ENCODE data around the gene CCDC169.

The CCDC169 gene

GRCh38 chr13:36217456-36217855 lies 80.2 kb downstream of the CCDC169 start:
- no peak overlapping the region for H3K9ac ChIP-seq (ENCODE audit: low read depth, low read length)
- no peaks in the 10 kb centered on the region for H3K9me3 ChIP-seq (ENCODE audit: control insufficient read depth, insufficient read depth, low read length)
- no peaks in the 10 kb centered on the region for H3K27me3 ChIP-seq (ENCODE audit: control insufficient read depth, insufficient read depth, low read length)
- H3K4me3 ChIP-seq (ENCODE audit: low read depth, low read length) = no peak overlapping the region
- H3K36me3 ChIP-seq (ENCODE audit: control insufficient read depth, insufficient read depth, low read length) = no peaks in the 10 kb centered on the region
- no peaks in the 10 kb centered on the region for H3K4me1 ChIP-seq (ENCODE audit: control insufficient read depth, insufficient read depth, low read length)

GRCh38 chr13:36214163-36214921 lies 83.3 kb downstream of the CCDC169 start, which contains the start of gene SOHLH2:
TSS of gene SOHLH2 (minus strand) at chr13:36214556. CDS start at chr13:36214526, 30 bp downstream.
- no peak within 1 kb of the TSS for H3K4me3 ChIP-seq (ENCODE audit: low read depth, low read length)
- H3K9me3 ChIP-seq (ENCODE audit: control insufficient read depth, insufficient read depth, low read length) = no peaks in the 10 kb centered on the region
- H3K36me3 ChIP-seq (ENCODE audit: control insufficient read depth, insufficient read depth, low read length) = no peaks in the 10 kb centered on the region
- no peak within 1 kb of the TSS for H3K9ac ChIP-seq (ENCODE audit: low read depth, low read length)
- no peaks in the 10 kb centered on the region for H3K27me3 ChIP-seq (ENCODE audit: control insufficient read depth, insufficient read depth, low read length)
- H3K4me1 ChIP-seq (ENCODE audit: control insufficient read depth, insufficient read depth, low read length) = peaks cover 4% of the 10 kb centered on the region

- H3K4me1 ChIP-seq (ENCODE audit: control insufficient read depth, insufficient read depth, low read length) = peaks cover 4% of the 10 kb centered on the region
- H3K9me3 ChIP-seq (ENCODE audit: control insufficient read depth, insufficient read depth, low read length) = no peaks in the 10 kb centered on the region
- H3K9ac ChIP-seq (ENCODE audit: low read depth, low read length) = no peak overlapping the region
- H3K36me3 ChIP-seq (ENCODE audit: control insufficient read depth, insufficient read depth, low read length) = no peaks in the 10 kb centered on the region
- no peak overlapping the region for H3K4me3 ChIP-seq (ENCODE audit: low read depth, low read length)
- H3K27me3 ChIP-seq (ENCODE audit: control insufficient read depth, insufficient read depth, low read length) = no peaks in the 10 kb centered on the region
These were observed 84.8 kb downstream of the CCDC169 start for GRCh38 chr13:36212789-36213188.

- Histone ChIP-seq H3K4me3 (ENCODE audit: low read depth, low read length) (no peak overlapping the region), H3K9ac (ENCODE audit: low read depth, low read length) (no peak overlapping the region), H3K4me1 (ENCODE audit: control insufficient read depth, insufficient read depth, low read length) (peaks cover 4% of the 10 kb centered on the region), H3K27me3 (ENCODE audit: control insufficient read depth, insufficient read depth, low read length) (no peaks in the 10 kb centered on the region), H3K36me3 (ENCODE audit: control insufficient read depth, insufficient read depth, low read length) (no peaks in the 10 kb centered on the region), H3K9me3 (ENCODE audit: control insufficient read depth, insufficient read depth, low read length) (no peaks in the 10 kb centered on the region)
These were observed 86.0 kb downstream of the CCDC169 start for GRCh38 chr13:36211567-36211966.

GRCh38 chr13:36210738-36211137 lies 86.9 kb downstream of the CCDC169 start:
- no peaks in the 10 kb centered on the region for H3K9me3 ChIP-seq (ENCODE audit: control insufficient read depth, insufficient read depth, low read length)
- no peaks in the 10 kb centered on the region for H3K36me3 ChIP-seq (ENCODE audit: control insufficient read depth, insufficient read depth, low read length)
- no peak overlapping the region for H3K9ac ChIP-seq (ENCODE audit: low read depth, low read length)
- no peaks in the 10 kb centered on the region for H3K27me3 ChIP-seq (ENCODE audit: control insufficient read depth, insufficient read depth, low read length)
- peaks cover 4% of the 10 kb centered on the region for H3K4me1 ChIP-seq (ENCODE audit: control insufficient read depth, insufficient read depth, low read length)
- H3K4me3 ChIP-seq (ENCODE audit: low read depth, low read length) = no peak overlapping the region

- Histone ChIP-seq H3K4me1 (ENCODE audit: control insufficient read depth, insufficient read depth, low read length) (peaks cover 4% of the 10 kb centered on the region), H3K9me3 (ENCODE audit: control insufficient read depth, insufficient read depth, low read length) (no peaks in the 10 kb centered on the region), H3K27me3 (ENCODE audit: control insufficient read depth, insufficient read depth, low read length) (no peaks in the 10 kb centered on the region), H3K4me3 (ENCODE audit: low read depth, low read length) (no peak overlapping the region), H3K9ac (ENCODE audit: low read depth, low read length) (no peak overlapping the region), H3K36me3 (ENCODE audit: control insufficient read depth, insufficient read depth, low read length) (no peaks in the 10 kb centered on the region)
These were observed 89.9 kb downstream of the CCDC169 start for GRCh38 chr13:36207672-36208071.

- H3K4me1 ChIP-seq (ENCODE audit: control insufficient read depth, insufficient read depth, low read length) = peaks cover 7% of the 10 kb centered on the region
- H3K4me3 ChIP-seq (ENCODE audit: low read depth, low read length) = no peak overlapping the region
- no peaks in the 10 kb centered on the region for H3K27me3 ChIP-seq (ENCODE audit: control insufficient read depth, insufficient read depth, low read length)
- no peaks in the 10 kb centered on the region for H3K36me3 ChIP-seq (ENCODE audit: control insufficient read depth, insufficient read depth, low read length)
- H3K9ac ChIP-seq (ENCODE audit: low read depth, low read length) = no peak overlapping the region
- H3K9me3 ChIP-seq (ENCODE audit: control insufficient read depth, insufficient read depth, low read length) = no peaks in the 10 kb centered on the region
These were observed 104.3 kb downstream of the CCDC169 start for GRCh38 chr13:36193151-36193855.

- peaks cover 5% of the 10 kb centered on the region for H3K4me1 ChIP-seq (ENCODE audit: control insufficient read depth, insufficient read depth, low read length)
- H3K27me3 ChIP-seq (ENCODE audit: control insufficient read depth, insufficient read depth, low read length) = no peaks in the 10 kb centered on the region
- no peaks in the 10 kb centered on the region for H3K9me3 ChIP-seq (ENCODE audit: control insufficient read depth, insufficient read depth, low read length)
- H3K36me3 ChIP-seq (ENCODE audit: control insufficient read depth, insufficient read depth, low read length) = no peaks in the 10 kb centered on the region
- no peak overlapping the region for H3K4me3 ChIP-seq (ENCODE audit: low read depth, low read length)
- no peak overlapping the region for H3K9ac ChIP-seq (ENCODE audit: low read depth, low read length)
These were observed 105.4 kb downstream of the CCDC169 start for GRCh38 chr13:36192166-36192565.

GRCh38 chr13:36190771-36191170 lies 106.8 kb downstream of the CCDC169 start:
- Histone ChIP-seq H3K36me3 (ENCODE audit: control insufficient read depth, insufficient read depth, low read length) (no peaks in the 10 kb centered on the region), H3K9ac (ENCODE audit: low read depth, low read length) (no peak overlapping the region), H3K9me3 (ENCODE audit: control insufficient read depth, insufficient read depth, low read length) (no peaks in the 10 kb centered on the region), H3K4me3 (ENCODE audit: low read depth, low read length) (no peak overlapping the region), H3K27me3 (ENCODE audit: control insufficient read depth, insufficient read depth, low read length) (no peaks in the 10 kb centered on the region), H3K4me1 (ENCODE audit: control insufficient read depth, insufficient read depth, low read length) (peaks cover 5% of the 10 kb centered on the region)

GRCh38 chr13:36188441-36188840 lies 109.2 kb downstream of the CCDC169 start:
- H3K36me3 ChIP-seq (ENCODE audit: control insufficient read depth, insufficient read depth, low read length) = no peaks in the 10 kb centered on the region
- no peak overlapping the region for H3K9ac ChIP-seq (ENCODE audit: low read depth, low read length)
- no peaks in the 10 kb centered on the region for H3K27me3 ChIP-seq (ENCODE audit: control insufficient read depth, insufficient read depth, low read length)
- H3K4me1 ChIP-seq (ENCODE audit: control insufficient read depth, insufficient read depth, low read length) = peaks cover 5% of the 10 kb centered on the region
- H3K4me3 ChIP-seq (ENCODE audit: low read depth, low read length) = no peak overlapping the region
- no peaks in the 10 kb centered on the region for H3K9me3 ChIP-seq (ENCODE audit: control insufficient read depth, insufficient read depth, low read length)

GRCh38 chr13:36183901-36184300 lies 113.7 kb downstream of the CCDC169 start:
- Histone ChIP-seq H3K27me3 (ENCODE audit: control insufficient read depth, insufficient read depth, low read length) (no peaks in the 10 kb centered on the region), H3K9ac (ENCODE audit: low read depth, low read length) (no peak overlapping the region), H3K4me3 (ENCODE audit: low read depth, low read length) (no peak overlapping the region), H3K4me1 (ENCODE audit: control insufficient read depth, insufficient read depth, low read length) (no peaks in the 10 kb centered on the region), H3K9me3 (ENCODE audit: control insufficient read depth, insufficient read depth, low read length) (no peaks in the 10 kb centered on the region), H3K36me3 (ENCODE audit: control insufficient read depth, insufficient read depth, low read length) (no peaks in the 10 kb centered on the region)
